GM12873 (cell line): Measurements from ENCODE around the gene ZNF76.

Source experiments
- CTCF ChIP-seq: IDR thresholded peaks from 2 replicates; pipeline ENCODE4 v1.5.1; 2012; ENCODE audit warnings: low read depth, mild to moderate bottlenecking, moderate library complexity, low read length, control low read depth; ENCODE audit not compliant: insufficient read depth; ENCODE audit errors: missing control alignments

The ZNF76 gene

GRCh38 chr6:35237476-35237875 lies 22.1 kb upstream of the ZNF76 start:
- no peak for TF ChIP-seq CTCF

GRCh38 chr6:35238843-35239289 lies 20.7 kb upstream of the ZNF76 start:
- TF ChIP-seq CTCF, result no peak

- no peak for TF ChIP-seq CTCF
These were observed 20.0 kb upstream of the ZNF76 start for GRCh38 chr6:35239581-35239980.

- peak; percentile 99 for TF ChIP-seq CTCF
These were observed 18.4 kb upstream of the ZNF76 start for GRCh38 chr6:35240838-35241801.

- no peak for TF ChIP-seq CTCF
These were observed 17.0 kb upstream of the ZNF76 start for GRCh38 chr6:35242486-35242885.

GRCh38 chr6:35242906-35243305 lies 16.6 kb upstream of the ZNF76 start:
- TF ChIP-seq CTCF, result no peak

GRCh38 chr6:35243386-35243958 lies 16.1 kb upstream of the ZNF76 start:
- TF ChIP-seq CTCF, result no peak
